Stimulated activated CD8-positive, alpha-beta memory T cell treated with anti-CD3 and anti-CD28 coated beads, Interleukin-12 subunit alpha, Interleukin-12 subunit beta, amount 100 ng/mL, for 24 hours (primary cell): ENCODE data around the gene ZBTB44.

Experiments
- DNase-seq: peaks from one replicate; pipeline ENCODE4 v3.0.0-alpha.2; 2020; ENCODE audit errors: extremely low read depth

Gene ZBTB44

DNA sequence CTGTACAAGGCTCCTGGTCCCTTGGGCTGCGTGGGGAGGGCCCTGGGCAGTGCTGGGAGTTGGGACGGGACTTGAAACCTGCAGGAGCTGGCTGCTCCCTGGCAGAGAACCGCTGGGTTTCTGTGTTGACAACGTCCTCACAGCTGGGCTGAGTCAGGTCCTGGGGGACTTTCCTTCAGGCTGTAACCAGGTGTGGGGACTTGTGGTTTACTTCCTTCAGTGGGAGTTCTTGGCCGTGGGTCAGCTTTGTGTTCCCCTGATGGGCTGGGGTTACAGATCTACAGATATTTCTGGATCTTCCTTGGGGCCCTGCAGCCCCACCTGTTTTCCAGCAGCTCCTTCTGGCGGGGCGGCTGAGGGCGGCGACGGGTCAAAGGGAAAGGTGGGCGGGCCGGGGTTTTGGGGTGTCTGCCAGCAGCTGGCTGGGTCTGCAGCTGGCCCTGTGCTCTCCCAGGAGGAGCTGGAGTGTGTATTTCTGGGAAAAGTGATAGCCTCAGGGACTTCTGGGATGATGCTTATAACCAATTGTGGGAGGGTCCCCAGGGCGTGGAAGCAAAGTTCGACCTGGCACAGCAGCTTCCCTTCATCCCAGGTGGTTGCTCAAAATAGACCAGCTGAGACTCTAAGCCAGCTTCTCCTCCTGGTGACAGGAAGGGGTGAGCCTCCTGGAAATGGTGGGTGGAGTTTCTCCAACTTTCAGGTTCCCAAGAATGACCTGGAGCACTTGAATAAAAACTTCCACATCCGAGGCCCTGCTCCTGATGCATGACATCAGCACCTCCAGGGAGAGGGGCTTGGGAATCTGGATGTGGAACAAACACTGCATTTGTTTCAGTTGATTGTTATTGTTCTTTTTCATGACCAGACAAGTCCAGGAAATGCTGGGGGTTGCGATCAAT lies 136.0 kb downstream of the ZBTB44 start:
- no peak for DNase-seq

DNA sequence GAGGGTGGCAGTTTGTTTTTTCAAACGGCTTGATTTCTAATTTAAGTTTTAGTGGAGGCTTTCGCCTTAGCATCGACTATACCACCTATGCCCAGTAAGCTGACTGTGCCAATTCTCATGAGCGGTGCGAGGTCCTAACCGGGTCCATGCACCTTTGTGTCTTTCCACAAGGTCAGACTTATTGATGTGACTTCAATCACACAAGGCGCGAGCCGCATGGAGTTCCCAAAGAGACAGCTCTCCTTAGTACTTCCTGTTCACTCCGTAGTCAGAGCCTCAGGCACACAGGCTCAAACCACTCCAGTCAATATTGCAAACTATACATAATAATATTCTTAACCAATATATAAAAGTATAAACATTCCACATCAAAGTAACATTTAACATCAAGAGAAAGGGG lies 136.9 kb downstream of the ZBTB44 start:
- no peak for DNase-seq
